Stimulated activated CD8-positive, alpha-beta memory T cell treated with anti-CD3 and anti-CD28 coated beads, Interleukin-2, amount 100 ng/mL, for 1 hour (primary cell): ENCODE results near the gene DISC1.

Experiments
- DNase-seq, 2 donors: peaks; one replicate each; pipeline ENCODE4 v3.0.0-alpha.2; 2020; ENCODE audit warnings: low read depth in 2 of 2

Gene DISC1

GRCh38 chr1:231990388-231990787 is 363.8 kb downstream of the DISC1 start:
- DNase-seq = no peak

- no peak for DNase-seq
Measured at GRCh38 chr1:231991231-231991630, 364.6 kb downstream of the DISC1 start.

GRCh38 chr1:231993968-231994455 is 367.4 kb downstream of the DISC1 start:
- no peak for DNase-seq

GRCh38 chr1:231998791-231999190 is 372.2 kb downstream of the DISC1 start:
- no peak for DNase-seq

- no peak for DNase-seq
Measured at GRCh38 chr1:232005300-232005699, 378.7 kb downstream of the DISC1 start.

- DNase-seq = no peak
Measured at GRCh38 chr1:232009741-232010140, 383.2 kb downstream of the DISC1 start.

GRCh38 chr1:232011961-232012360 is 385.4 kb downstream of the DISC1 start:
- no peak for DNase-seq

- DNase-seq = no peak
Measured at GRCh38 chr1:232012773-232013386, 386.3 kb downstream of the DISC1 start.

GRCh38 chr1:232014941-232015340 is 388.4 kb downstream of the DISC1 start:
- no peak for DNase-seq

- DNase-seq = no peak
Measured at GRCh38 chr1:232016616-232017015, 390.0 kb downstream of the DISC1 start.

- no peak for DNase-seq
Measured at GRCh38 chr1:232017057-232017456, 390.5 kb downstream of the DISC1 start.

GRCh38 chr1:232017759-232018158 is 391.2 kb downstream of the DISC1 start:
- no peak for DNase-seq

- DNase-seq = no peak
Measured at GRCh38 chr1:232018231-232019025, 391.8 kb downstream of the DISC1 start.

- no peak for DNase-seq
Measured at GRCh38 chr1:232019026-232019340, 392.4 kb downstream of the DISC1 start.

- DNase-seq = no peak
Measured at GRCh38 chr1:232020352-232020751, 393.8 kb downstream of the DISC1 start.

GRCh38 chr1:232029315-232029714 is 402.7 kb downstream of the DISC1 start:
- no peak for DNase-seq

- DNase-seq = no peak
Measured at GRCh38 chr1:232031156-232031555, 404.6 kb downstream of the DISC1 start.

- DNase-seq = no peak
Measured at GRCh38 chr1:232033285-232033684, 406.7 kb downstream of the DISC1 start.

GRCh38 chr1:232034556-232034955 is 408.0 kb downstream of the DISC1 start:
- no peak for DNase-seq

GRCh38 chr1:232036181-232036933 is 409.8 kb downstream of the DISC1 start:
- DNase-seq = no peak

- DNase-seq = no peak
Measured at GRCh38 chr1:232037774-232038388, 411.3 kb downstream of the DISC1 start.
